OCI-LY3 (cell line): ENCODE measurements around the gene OTOP2.

Experiments used
- H2AFZ ChIP-seq: fragments of 200-600, 300-600 bp; shearing (Covaris generic); 2 replicates; pipeline ENCODE4 v1.6.0; 2014; ENCODE audit warnings: antibody characterized with exemption, low read depth, low read length
- H3K27ac ChIP-seq: fragments of 200-600, 300-600 bp; sonication (generic); 2 replicates; pipeline ENCODE4 v1.5.1; 2014; ENCODE audit warnings: mild to moderate bottlenecking, low read length, moderate library complexity, mixed read lengths
- H3K27me3 ChIP-seq: fragments of 200-600, 300-600 bp; sonication (generic); 2 replicates; pipeline ENCODE4 v1.6.1; 2014; ENCODE audit warnings: low read depth, low read length, mixed read lengths
- H3K36me3 ChIP-seq: fragments of 200-600, 300-600 bp; sonication (generic); replicated peaks from 2 replicates; pipeline ENCODE3; 2014; ENCODE audit warnings: low read depth, low read length, mixed read lengths
- H3K4me1 ChIP-seq: fragments of 300-600, 200-600 bp; sonication (generic); 2 replicates; pipeline ENCODE4 v1.6.1; 2014; ENCODE audit warnings: low read length, mixed read lengths
- H3K4me2 ChIP-seq: fragments of 200-600, 300-600 bp; sonication (generic); 2 replicates; pipeline ENCODE4 v1.6.1; 2014; ENCODE audit warnings: low read length, mixed read lengths
- H3K4me3 ChIP-seq: fragments of 300-600, 200-600 bp; sonication (generic); 2 replicates; pipeline ENCODE4 v1.5.1; 2014; ENCODE audit warnings: antibody characterized with exemption, mild to moderate bottlenecking, low read length, moderate library complexity
- H3K79me2 ChIP-seq: fragments of 300-600, 200-600 bp; shearing (Covaris generic); 2 replicates; pipeline ENCODE4 v1.6.1; 2014; ENCODE audit warnings: mild to moderate bottlenecking, low read length, mixed read lengths
- H3K9ac ChIP-seq: fragments of 300-600, 200-600 bp; shearing (Covaris generic); 2 replicates; pipeline ENCODE4 v1.6.0; 2014; ENCODE audit warnings: mild to moderate bottlenecking, low read length, moderate library complexity
- H3K9me3 ChIP-seq: fragments of 200-600, 300-600 bp; shearing (Covaris generic); 2 replicates; pipeline ENCODE4 v1.6.1; 2014; ENCODE audit warnings: low read length, mixed read lengths; ENCODE audit not compliant: insufficient read depth
- H4K20me1 ChIP-seq: fragments of 200-600, 300-600 bp; sonication (generic); 2 replicates; pipeline ENCODE4 v1.6.1; 2016; ENCODE audit warnings: low read length, mixed read lengths; ENCODE audit not compliant: insufficient read depth
- CTCF ChIP-seq: fragments of 200-600, 300-600 bp; sonication (generic); IDR thresholded peaks from 2 replicates; pipeline ENCODE4 v1.5.1; 2014; ENCODE audit warnings: antibody characterized with exemption, low read length, low read depth
- EZH2phosphoT487 ChIP-seq: fragments of 200-600 bp; shearing (Covaris generic); IDR thresholded peaks from 2 replicates; pipeline ENCODE4 v1.6.1; 2018; ENCODE audit warnings: antibody characterized with exemption, mixed run types, low read depth

The OTOP2 gene

GRCh38 chr17:74893936-74894671, 30.0 kb upstream of the OTOP2 start:
- Histone ChIP-seq H3K4me3 (no peak overlapping the region), H3K27ac (no peak overlapping the region), H2AFZ (no peak overlapping the region), H3K27me3 (peaks cover 7% of the 10 kb centered on the region; the same call in 1 of the 2 replicates), H3K4me1 (no peaks in the 10 kb centered on the region), H3K36me3 (no peaks in the 10 kb centered on the region), H3K79me2 (no peaks in the 10 kb centered on the region), H4K20me1 (no peaks in the 10 kb centered on the region), H3K9ac (no peak overlapping the region), H3K9me3 (no peaks in the 10 kb centered on the region), H3K4me2 (no peak overlapping the region)
- no peak for TF ChIP-seq EZH2phosphoT487
- no peak for TF ChIP-seq CTCF

- Histone ChIP-seq H2AFZ (no peak overlapping the region), H3K9me3 (no peaks in the 10 kb centered on the region), H3K4me2 (no peak overlapping the region), H3K36me3 (no peaks in the 10 kb centered on the region), H3K4me1 (no peaks in the 10 kb centered on the region), H3K4me3 (no peak overlapping the region), H3K9ac (no peak overlapping the region), H3K27me3 (peaks cover 7% of the 10 kb centered on the region; the same call in 1 of the 2 replicates), H3K27ac (no peak overlapping the region), H4K20me1 (no peaks in the 10 kb centered on the region), H3K79me2 (no peaks in the 10 kb centered on the region)
- TF ChIP-seq EZH2phosphoT487 (no peak), CTCF (no peak)
These were observed 25.6 kb upstream of the OTOP2 start for GRCh38 chr17:74898376-74898946.

GRCh38 chr17:74900208-74900607, 23.9 kb upstream of the OTOP2 start:
- Histone ChIP-seq H4K20me1 (no peaks in the 10 kb centered on the region), H3K4me3 (no peak overlapping the region), H2AFZ (no peak overlapping the region), H3K27me3 (peaks cover 7% of the 10 kb centered on the region; the same call in 1 of the 2 replicates), H3K9ac (no peak overlapping the region), H3K79me2 (no peaks in the 10 kb centered on the region), H3K36me3 (no peaks in the 10 kb centered on the region), H3K4me1 (no peaks in the 10 kb centered on the region), H3K9me3 (no peaks in the 10 kb centered on the region), H3K4me2 (no peak overlapping the region), H3K27ac (no peak overlapping the region)
- TF ChIP-seq EZH2phosphoT487: no peak
- TF ChIP-seq CTCF: no peak

GRCh38 chr17:74901353-74902135, 22.5 kb upstream of the OTOP2 start:
- no peaks in the 10 kb centered on the region for H3K4me1 ChIP-seq
- no peak overlapping the region for H3K27ac ChIP-seq
- H4K20me1 ChIP-seq: no peaks in the 10 kb centered on the region
- no peaks in the 10 kb centered on the region for H3K36me3 ChIP-seq
- H3K27me3 ChIP-seq: peaks cover 3% of the 10 kb centered on the region; the same call in 1 of the 2 replicates
- H3K9me3 ChIP-seq: no peaks in the 10 kb centered on the region
- H3K4me2 ChIP-seq: no peak overlapping the region
- no peak overlapping the region for H3K4me3 ChIP-seq
- no peaks in the 10 kb centered on the region for H3K79me2 ChIP-seq
- H2AFZ ChIP-seq: no peak overlapping the region
- TF ChIP-seq EZH2phosphoT487: no peak
- TF ChIP-seq CTCF: no peak
- H3K9ac ChIP-seq: no peak overlapping the region
